Measurements from ENCODE around the gene SRBD1.

- TF ChIP-seq, protein P1, sequence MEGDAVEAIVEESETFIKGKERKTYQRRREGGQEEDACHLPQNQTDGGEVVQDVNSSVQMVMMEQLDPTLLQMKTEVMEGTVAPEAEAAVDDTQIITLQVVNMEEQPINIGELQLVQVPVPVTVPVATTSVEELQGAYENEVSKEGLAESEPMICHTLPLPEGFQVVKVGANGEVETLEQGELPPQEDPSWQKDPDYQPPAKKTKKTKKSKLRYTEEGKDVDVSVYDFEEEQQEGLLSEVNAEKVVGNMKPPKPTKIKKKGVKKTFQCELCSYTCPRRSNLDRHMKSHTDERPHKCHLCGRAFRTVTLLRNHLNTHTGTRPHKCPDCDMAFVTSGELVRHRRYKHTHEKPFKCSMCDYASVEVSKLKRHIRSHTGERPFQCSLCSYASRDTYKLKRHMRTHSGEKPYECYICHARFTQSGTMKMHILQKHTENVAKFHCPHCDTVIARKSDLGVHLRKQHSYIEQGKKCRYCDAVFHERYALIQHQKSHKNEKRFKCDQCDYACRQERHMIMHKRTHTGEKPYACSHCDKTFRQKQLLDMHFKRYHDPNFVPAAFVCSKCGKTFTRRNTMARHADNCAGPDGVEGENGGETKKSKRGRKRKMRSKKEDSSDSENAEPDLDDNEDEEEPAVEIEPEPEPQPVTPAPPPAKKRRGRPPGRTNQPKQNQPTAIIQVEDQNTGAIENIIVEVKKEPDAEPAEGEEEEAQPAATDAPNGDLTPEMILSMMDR (IDR thresholded peaks at IDR 0.05 in 2 of 3, conservative IDR thresholded peaks at IDR 0.05 in 1 of 3; ENCODE audit: borderline replicate concordance in 1 of 3, insufficient read depth in 1 of 3, low read depth in 2 of 3, low read length in 2 of 3), result no peak
- no peak for TF ChIP-seq YY1 (IDR thresholded peaks at IDR 0.05; ENCODE audit: extremely low read depth, insufficient replicate concordance, low read depth, low read length)
- TF ChIP-seq ZNF274 (IDR thresholded peaks at IDR 0.05; ENCODE audit: low read depth, low read length), result no peak
- no peak for TF ChIP-seq POLR2A (IDR thresholded peaks at IDR 0.05; ENCODE audit: borderline replicate concordance, extremely low read depth, insufficient read depth, insufficient read length)
- no peak for TF ChIP-seq POLR2AphosphoS5 (IDR thresholded peaks at IDR 0.05; ENCODE audit: low read depth, low read length)
- no peak for TF ChIP-seq FOSL1 (IDR thresholded peaks at IDR 0.05; ENCODE audit: low read depth)
- TF ChIP-seq EGR1 (IDR thresholded peaks at IDR 0.05; ENCODE audit: low read depth), result no peak
- TF ChIP-seq CBX3 (IDR thresholded peaks at IDR 0.05; ENCODE audit: low read depth), result no peak
- no peak for TF ChIP-seq EZH2 (IDR thresholded peaks at IDR 0.05)
Observed at GRCh38 chr2:45379399-45380087, 231.5 kb downstream of the SRBD1 start.

Data from HCT116 (cell line).